Activated CD8-positive, alpha-beta memory T cell treated with anti-CD3 and anti-CD28 coated beads, Interleukin-2, amount 50 U/mL, for 1 hour (primary cell): ENCODE results near the gene PMEPA1.

Experiments used
- DNase-seq: peaks from one replicate; pipeline ENCODE4 v3.0.0-alpha.2; 2020; ENCODE audit errors: extremely low read depth

PMEPA1 gene

GRCh38 chr20:57676589-57677583, 32.9 kb downstream of the PMEPA1 start:
- DNase-seq = no peak

DNA sequence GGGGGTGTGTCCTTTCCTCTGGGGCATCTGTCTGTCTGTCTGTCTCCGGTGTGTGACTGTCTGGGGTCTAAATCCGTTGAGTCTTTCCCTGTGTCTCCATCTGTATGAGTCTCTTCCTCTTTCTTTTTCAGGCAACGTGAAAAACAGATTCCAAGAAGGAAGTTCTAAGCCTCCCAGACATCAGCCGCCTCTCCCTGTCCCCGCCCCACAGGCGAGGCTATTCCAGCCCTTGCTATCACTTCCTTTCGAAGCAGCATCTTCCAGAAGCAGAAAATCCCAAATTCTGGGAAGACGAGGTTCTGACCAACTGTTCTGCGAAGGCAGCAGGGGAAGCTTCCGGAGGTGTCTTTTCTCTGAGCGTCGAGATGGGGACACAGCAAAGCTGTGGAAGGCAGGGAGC, 34.0 kb downstream of the PMEPA1 start:
- no peak for DNase-seq

DNA sequence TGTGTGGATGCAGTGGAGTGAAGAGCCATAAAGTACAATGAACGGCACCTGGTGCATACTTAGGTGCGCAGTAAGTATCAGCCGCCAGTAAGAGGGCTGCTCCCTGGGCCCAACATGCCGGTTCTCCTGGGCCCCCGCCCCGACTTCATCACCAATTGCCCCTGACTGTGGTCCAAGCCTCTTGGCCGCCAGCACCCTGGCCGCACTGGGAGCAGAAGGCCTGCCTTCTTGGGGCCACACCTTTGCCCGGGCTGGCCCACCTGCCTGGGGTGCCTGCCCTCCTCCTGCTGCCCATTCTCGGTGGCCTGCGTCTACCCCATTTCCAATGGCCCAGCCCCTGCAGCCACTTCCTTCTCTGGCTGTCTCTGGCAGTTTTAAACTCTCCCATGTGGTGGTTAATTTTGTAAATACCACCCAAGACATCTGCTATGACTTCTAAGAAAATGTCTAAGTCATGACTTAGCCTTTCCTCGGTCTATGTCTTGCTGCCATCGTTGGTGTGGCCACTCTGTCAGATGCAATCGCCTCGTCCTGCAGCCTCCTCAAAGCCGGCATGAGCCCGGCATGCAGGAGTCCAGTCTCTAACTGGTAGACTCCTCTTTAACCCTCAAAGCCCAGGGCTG, 36.8 kb downstream of the PMEPA1 start:
- no peak for DNase-seq

- DNase-seq = no peak
These were observed 37.7 kb downstream of the PMEPA1 start for GRCh38 chr20:57672164-57672563.

GRCh38 chr20:57671662-57672061, 38.2 kb downstream of the PMEPA1 start:
- DNase-seq = no peak

DNA sequence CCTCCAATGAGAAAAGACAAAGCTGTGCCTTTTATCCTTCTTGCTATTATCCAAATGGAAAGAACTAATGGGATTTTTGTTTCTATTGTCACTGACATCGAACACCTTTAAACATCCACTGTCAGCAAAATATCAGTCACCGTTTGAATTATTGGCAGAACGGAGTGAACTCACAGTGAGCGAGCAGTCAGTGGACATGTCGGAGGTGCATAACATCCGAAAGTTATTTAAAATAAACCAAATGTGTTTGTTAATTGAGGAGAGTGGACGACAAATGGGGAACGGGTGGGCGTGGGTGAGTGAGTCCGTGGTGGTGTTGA, 38.8 kb downstream of the PMEPA1 start:
- no peak for DNase-seq

DNA sequence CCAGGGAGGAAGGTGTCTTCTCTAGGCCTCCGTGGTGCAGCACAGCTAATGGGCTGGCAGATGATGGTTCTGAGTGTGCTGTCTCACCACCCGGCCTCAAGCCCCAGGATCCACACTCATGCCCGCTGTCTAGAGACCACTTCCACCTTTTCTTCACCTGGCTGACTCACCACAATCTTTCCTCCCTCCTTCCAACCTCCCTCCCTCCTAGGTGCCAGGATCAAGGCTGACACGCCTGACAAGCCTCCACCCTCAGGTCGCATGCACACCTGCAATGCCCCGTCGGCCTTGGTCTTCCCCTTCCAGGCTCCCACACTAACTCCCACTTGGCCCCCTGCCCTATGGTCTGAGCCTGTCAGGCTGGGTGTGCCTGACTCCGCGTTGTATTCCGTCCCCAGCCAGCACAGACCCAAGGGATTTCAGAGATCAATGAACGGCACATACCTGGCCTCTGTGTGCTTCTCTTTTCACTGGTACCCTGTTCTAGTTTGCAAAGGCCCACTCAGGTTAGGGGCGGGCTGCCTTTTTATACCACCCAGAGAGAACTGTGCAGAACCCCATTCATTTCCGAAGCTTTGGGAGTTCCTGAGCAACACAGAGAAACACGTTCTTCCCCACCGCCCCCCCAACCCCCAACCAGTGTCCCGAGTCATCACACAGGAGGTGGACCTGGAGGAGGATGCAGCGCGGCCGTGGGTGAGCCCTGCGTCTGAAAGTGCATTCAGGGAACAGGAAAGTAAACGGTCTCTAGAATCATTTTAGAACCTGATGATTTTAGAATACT, 39.3 kb downstream of the PMEPA1 start:
- DNase-seq = no peak

GRCh38 chr20:57669632-57670031, 40.2 kb downstream of the PMEPA1 start:
- DNase-seq = no peak

DNA sequence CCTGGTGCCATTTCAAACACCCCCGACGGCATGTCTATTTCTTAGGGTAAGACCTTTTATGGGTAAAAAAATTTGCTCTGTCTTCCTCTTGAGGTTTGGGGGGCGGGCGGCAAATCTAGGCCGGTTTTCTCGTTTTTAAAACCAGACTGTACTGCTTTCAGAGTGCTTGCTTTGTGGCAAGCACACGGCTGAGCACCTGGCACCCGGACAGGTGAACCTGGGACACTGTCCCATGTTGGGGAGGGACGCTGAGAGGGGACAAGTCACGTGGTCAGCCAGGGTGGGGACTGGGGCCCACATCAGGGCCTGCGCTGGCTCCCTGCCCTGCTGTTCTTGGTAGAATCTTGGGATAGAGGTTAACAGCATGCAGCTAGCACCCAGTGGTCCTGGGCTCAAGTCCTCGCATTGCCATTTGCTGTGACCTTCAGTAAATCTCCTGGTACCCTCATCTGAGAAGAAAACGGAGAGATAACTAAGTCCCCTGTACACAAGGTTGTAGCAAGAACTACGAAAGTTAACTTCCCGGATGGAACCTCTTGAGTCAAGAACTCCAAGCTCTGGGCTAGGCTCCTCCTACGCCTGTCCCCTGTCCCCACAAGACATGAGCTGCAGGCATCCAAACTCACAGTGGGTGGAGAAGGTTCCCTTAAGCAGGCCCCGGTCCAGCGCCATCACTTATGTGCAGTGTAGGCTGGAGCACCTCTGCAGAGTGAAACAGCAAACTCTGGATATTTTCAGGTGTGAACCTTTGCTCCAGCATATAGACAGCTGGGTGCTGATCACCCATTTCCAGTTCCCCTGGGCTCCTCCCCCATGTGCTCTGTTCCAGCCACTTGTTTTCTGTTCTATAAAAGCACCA, 41.7 kb downstream of the PMEPA1 start:
- DNase-seq = no peak

GRCh38 chr20:57667388-57667787, 42.4 kb downstream of the PMEPA1 start:
- no peak for DNase-seq

DNA sequence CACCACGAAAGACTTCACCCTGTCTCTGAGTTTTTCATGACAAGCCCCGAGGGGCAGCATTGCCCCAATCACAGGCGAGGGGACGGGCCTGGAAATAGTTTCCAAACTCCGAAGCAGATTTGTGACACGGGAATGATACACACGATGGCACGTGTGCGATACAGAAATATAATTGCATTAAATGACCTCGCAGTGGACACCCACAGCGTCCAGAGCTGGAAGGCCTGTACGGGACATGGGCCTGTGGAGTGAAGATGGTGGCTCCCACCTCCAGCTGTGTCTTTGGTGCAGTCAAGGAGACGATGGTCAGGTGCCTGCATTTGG, 43.0 kb downstream of the PMEPA1 start:
- no peak for DNase-seq

DNA sequence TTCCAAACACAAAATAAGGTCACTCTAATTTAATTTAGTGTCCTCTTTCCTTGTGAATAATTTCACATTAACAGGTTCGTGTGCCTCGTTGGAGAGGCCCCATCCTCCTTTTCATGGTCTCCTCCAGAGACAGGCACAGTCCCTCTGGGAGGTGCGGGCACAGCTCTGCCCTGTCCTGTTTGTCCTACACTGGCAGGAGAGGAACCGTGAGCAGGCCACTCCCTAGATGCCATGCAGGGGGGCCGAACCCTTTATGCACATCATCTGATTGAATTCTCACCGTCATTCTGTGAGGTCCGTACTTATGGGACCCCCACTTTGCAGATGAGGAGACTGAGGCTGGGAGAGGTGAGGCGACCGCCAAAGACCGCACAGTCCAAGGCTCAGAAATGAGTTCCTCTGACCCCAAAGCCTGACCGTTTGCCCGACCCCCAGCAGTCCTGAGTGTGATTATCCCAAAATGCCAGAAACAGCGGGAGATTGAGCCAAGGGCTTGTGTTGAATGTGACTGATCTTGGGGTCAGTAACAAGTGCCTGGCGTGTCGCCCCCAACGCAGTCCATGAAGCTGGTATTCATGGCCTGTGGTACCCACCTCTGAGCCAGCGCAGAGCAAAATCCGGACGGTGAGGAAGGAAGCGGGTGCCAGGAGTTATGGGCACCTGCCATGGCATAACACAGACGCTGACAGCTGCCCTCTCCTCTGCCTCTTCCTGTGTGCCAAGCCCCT, 43.5 kb downstream of the PMEPA1 start:
- no peak for DNase-seq

- no peak for DNase-seq
These were observed 44.2 kb downstream of the PMEPA1 start for GRCh38 chr20:57665589-57665971.

GRCh38 chr20:57664924-57665588, 44.8 kb downstream of the PMEPA1 start:
- no peak for DNase-seq

GRCh38 chr20:57664476-57664875, 45.3 kb downstream of the PMEPA1 start:
- DNase-seq = no peak

DNA sequence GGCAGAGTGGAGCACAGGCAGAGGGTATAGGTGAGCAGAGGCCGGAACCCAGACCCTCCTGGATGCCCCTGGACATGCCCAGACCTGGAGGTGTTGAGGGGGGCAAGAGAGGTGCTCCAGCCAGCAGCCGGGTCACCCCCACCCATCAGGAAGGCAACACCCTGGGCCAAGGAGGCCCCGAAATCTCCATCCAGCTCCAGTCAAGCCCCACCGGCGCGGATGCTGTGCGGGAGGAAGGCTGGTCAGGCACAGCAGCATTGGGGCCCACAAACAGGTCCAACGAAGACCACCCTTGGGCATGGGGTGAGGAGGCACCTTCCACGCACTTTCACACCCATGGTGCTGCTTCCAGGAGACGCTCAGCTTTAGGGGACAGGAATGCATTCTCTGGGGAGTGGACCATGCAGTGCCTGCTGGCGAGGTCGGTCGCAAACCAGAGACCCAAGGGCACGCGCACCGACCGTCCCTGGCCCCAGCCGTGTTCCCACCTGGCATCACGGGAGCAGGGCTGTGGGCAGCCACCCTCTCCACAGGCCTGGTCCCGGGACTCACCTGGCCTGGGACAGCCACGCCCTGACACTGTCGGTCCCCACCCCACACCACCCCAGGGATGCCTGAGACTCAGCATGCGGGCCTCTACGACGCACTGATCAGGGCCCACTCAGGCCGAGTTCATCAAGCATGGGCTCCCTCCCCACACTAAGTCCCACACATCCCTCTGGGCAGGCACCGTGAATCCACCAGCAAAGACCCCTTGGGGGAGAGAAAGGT, 45.9 kb downstream of the PMEPA1 start:
- no peak for DNase-seq

GRCh38 chr20:57663241-57663640, 46.6 kb downstream of the PMEPA1 start:
- no peak for DNase-seq

GRCh38 chr20:57662456-57663240, 47.2 kb downstream of the PMEPA1 start:
- no peak for DNase-seq
